HEK293 (cell line): Measurements from ENCODE around the gene RSPH1.

Experiments
- SCRT2 ChIP-seq: fragments of 450-650 bp; formaldehyde crosslinking; IDR thresholded peaks from 2 replicates; pipeline ENCODE4 v1.5.1; 2016; ENCODE audit warnings: missing biosample characterization, missing genetic modification characterization
- ZNF16 ChIP-seq: fragments of 450-650 bp; formaldehyde crosslinking; IDR thresholded peaks from 2 replicates; pipeline ENCODE4 v1.5.1; 2016; ENCODE audit warnings: low read depth, missing biosample characterization, missing genetic modification characterization
- ZNF184 ChIP-seq: fragments of 450-650 bp; IDR thresholded peaks from 2 replicates; pipeline ENCODE4 v1.5.1; 2018; ENCODE audit warnings: missing biosample characterization, mild to moderate bottlenecking, missing genetic modification characterization
- ZNF311 ChIP-seq: fragments of 450-650 bp; formaldehyde crosslinking; IDR thresholded peaks from 2 replicates; pipeline ENCODE4 v1.5.1; 2017; ENCODE audit warnings: missing biosample characterization, missing genetic modification characterization, borderline replicate concordance
- ZNF473 ChIP-seq: fragments of 450-650 bp; formaldehyde crosslinking; IDR thresholded peaks from 2 replicates; pipeline ENCODE4 v1.5.1; 2017; ENCODE audit warnings: missing biosample characterization, missing genetic modification characterization
- ZNF785 ChIP-seq: fragments of 450-650 bp; formaldehyde crosslinking; IDR thresholded peaks from 2 replicates; pipeline ENCODE4 v1.5.1; 2016; ENCODE audit warnings: missing biosample characterization, missing genetic modification characterization
- ZNF837 ChIP-seq: fragments of 450-650 bp; formaldehyde crosslinking; IDR thresholded peaks from 2 replicates; pipeline ENCODE4 v1.5.1; 2016; ENCODE audit warnings: missing biosample characterization, missing genetic modification characterization
- TF ChIP-seq, protein P1 (sequence below): fragments of 450-650 bp; formaldehyde crosslinking; IDR thresholded peaks from 2 replicates; pipeline ENCODE4 v1.5.1; 2016; ENCODE audit warnings: missing biosample characterization, missing genetic modification characterization
- TF ChIP-seq, protein P2 (sequence below): fragments of 450-650 bp; formaldehyde crosslinking; IDR thresholded peaks from 2 replicates; pipeline ENCODE4 v1.5.1; 2016; ENCODE audit warnings: missing biosample characterization, missing genetic modification characterization
- TF ChIP-seq, protein P3 (sequence below): fragments of 450-650 bp; formaldehyde crosslinking; IDR thresholded peaks from 2 replicates; pipeline ENCODE4 v1.5.1; 2016; ENCODE audit warnings: missing biosample characterization, missing genetic modification characterization

DNA sequence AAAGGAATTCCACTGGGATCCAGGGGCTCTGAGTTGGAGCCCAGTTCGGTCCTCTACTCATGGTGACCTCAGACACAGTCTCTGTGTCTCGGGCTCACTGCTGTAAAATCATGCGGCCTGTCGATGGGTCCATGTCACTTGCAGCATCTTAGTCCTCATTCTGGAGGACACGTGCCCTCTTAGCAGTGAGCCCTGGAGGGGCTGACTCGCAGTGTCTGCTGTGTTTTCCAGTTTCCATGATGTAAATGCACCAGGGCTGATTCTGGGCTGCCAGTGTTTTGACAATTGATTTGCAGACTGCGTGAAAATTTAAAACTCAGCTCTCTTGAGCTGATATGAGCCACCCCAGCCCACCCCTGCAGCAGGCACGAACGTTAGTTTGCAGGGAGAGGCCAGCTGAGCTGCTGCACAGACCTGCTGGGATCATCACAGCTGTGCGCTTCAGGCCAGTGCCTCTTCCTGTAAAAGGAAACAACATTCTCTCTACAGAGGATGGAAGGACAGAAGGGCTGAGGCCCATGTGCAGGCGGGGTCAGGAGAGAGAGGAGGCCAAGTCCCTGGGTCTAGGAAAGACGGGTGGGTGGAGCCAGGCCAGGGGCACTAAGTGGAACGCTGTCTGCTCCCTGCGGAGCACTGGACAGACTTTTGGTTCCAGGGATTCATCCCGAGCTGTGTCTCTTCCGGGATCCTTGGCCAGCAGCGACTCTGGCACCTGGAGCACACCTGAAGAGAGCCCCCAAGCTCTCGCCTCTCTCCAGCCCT, 42.6 kb downstream of the RSPH1 start:
- TF ChIP-seq ZNF473 (tag by site-specific recombination) (no peak), ZNF16 (no peak), ZNF184 (tag by site-specific recombination) (no peak), ZNF837 (tag by site-specific recombination) (no peak), ZNF311 (tag by site-specific recombination) (no peak), SCRT2 (tag by site-specific recombination) (no peak), ZNF785 (tag by site-specific recombination) (no peak)
- TF ChIP-seq, protein P1, sequence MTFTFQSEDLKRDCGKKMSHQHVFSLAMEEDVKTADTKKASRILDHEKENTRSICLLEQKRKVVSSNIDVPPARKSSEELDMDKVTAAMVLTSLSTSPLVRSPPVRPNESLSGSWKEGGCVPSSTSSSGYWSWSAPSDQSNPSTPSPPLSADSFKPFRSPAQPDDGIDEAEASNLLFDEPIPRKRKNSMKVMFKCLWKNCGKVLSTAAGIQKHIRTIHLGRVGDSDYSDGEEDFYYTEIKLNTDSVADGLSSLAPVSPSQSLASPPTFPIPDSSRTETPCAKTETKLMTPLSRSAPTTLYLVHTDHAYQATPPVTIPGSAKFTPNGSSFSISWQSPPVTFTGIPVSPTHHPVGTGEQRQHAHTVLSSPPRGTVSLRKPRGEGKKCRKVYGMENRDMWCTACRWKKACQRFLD, result no peak
- TF ChIP-seq, protein P2, sequence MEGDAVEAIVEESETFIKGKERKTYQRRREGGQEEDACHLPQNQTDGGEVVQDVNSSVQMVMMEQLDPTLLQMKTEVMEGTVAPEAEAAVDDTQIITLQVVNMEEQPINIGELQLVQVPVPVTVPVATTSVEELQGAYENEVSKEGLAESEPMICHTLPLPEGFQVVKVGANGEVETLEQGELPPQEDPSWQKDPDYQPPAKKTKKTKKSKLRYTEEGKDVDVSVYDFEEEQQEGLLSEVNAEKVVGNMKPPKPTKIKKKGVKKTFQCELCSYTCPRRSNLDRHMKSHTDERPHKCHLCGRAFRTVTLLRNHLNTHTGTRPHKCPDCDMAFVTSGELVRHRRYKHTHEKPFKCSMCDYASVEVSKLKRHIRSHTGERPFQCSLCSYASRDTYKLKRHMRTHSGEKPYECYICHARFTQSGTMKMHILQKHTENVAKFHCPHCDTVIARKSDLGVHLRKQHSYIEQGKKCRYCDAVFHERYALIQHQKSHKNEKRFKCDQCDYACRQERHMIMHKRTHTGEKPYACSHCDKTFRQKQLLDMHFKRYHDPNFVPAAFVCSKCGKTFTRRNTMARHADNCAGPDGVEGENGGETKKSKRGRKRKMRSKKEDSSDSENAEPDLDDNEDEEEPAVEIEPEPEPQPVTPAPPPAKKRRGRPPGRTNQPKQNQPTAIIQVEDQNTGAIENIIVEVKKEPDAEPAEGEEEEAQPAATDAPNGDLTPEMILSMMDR (tag by site-specific recombination), result no peak
- TF ChIP-seq, protein P3, sequence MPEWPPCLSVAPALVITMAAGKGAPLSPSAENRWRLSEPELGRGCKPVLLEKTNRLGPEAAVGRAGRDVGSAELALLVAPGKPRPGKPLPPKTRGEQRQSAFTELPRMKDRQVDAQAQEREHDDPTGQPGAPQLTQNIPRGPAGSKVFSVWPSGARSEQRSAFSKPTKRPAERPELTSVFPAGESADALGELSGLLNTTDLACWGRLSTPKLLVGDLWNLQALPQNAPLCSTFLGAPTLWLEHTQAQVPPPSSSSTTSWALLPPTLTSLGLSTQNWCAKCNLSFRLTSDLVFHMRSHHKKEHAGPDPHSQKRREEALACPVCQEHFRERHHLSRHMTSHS, result no peak
